SK-N-SH (cell line): ENCODE measurements around the gene ZHX3. TPM values are rescaled to one million over a fixed set of nuclear protein-coding genes. Genes with fewer than 3 reads are reported as not detected.

Experiments used
- CTCF ChIA-PET: fragments of 300-600, 350-600 bp; formaldehyde crosslinking; extraction: SDS; loops from one replicate; lab custom pipeline; 2021; lab: Yijun Ruan, JAX
- POLR2A ChIA-PET: fragments of 350-600 bp; sonication (Branson Sonifier 250); formaldehyde crosslinking; extraction: SDS; loops from one replicate; lab custom pipeline; 2020; ENCODE audit warnings: antibody characterized with exemption, inconsistent platforms; lab: Yijun Ruan, JAX
- DNase-seq: peaks from one replicate; pipeline ENCODE4 v3.0.0; 2012
- H2AFZ ChIP-seq: fragments of 200-600 bp; sonication (generic); 2 replicates; pipeline ENCODE4 v1.8.1; 2016; ENCODE audit warnings: antibody characterized with exemption, mild to moderate bottlenecking, low read depth
- H3F3A ChIP-seq: fragments of 200-600 bp; sonication (generic); replicated peaks from 2 replicates; pipeline ENCODE3; 2016; ENCODE audit warnings: antibody characterized with exemption, mild to moderate bottlenecking; ENCODE audit not compliant: insufficient read depth
- H3K27ac ChIP-seq, 2 experiments: fragments of 200-500 bp in 1 of 2; fragments of 200-600 bp in 1 of 2; sonication (Bioruptor generic) in 1 of 2; sonication (generic), shearing (Covaris generic) in 1 of 2; 2 replicates each; pipeline versions ENCODE4 v1.5.1 to v1.6.1; 2014 to 2016; ENCODE audit warnings: low read depth in 2 of 2, inconsistent platforms in 1 of 2, low read length in 1 of 2, mild to moderate bottlenecking in 1 of 2, mixed read lengths in 1 of 2
- H3K27me3 ChIP-seq: fragments of 200-600 bp; sonication (generic), shearing (Covaris generic); 2 replicates; pipeline ENCODE4 v1.6.1; 2016; ENCODE audit warnings: mixed run types; ENCODE audit not compliant: insufficient read depth
- H3K36me3 ChIP-seq, 2 experiments: fragments of 200-500 bp in 1 of 2; fragments of 200-600 bp in 1 of 2; sonication (Bioruptor generic) in 1 of 2; sonication (generic) in 1 of 2; replicated peaks in 1 of 2; 2 replicates each; pipeline versions ENCODE3 to v1.5.1; 2014 to 2016; ENCODE audit warnings: low read length in 1 of 2, mild to moderate bottlenecking in 1 of 2; ENCODE audit not compliant: insufficient read depth in 2 of 2, control insufficient read depth in 1 of 2
- H3K4me1 ChIP-seq, 2 experiments: fragments of 200-500 bp in 1 of 2; fragments of 200-600 bp in 1 of 2; sonication (Bioruptor generic) in 1 of 2; sonication (generic), shearing (Covaris generic) in 1 of 2; 2 replicates each; pipeline versions ENCODE4 v1.5.1 to v1.6.1; 2014 to 2016; ENCODE audit warnings: low read depth in 1 of 2, low read length in 1 of 2, mixed run types in 1 of 2; ENCODE audit not compliant: insufficient read depth in 2 of 2, control insufficient read depth in 1 of 2
- H3K4me2 ChIP-seq: fragments of 200-600 bp; sonication (generic), shearing (Covaris generic); 2 replicates; pipeline ENCODE4 v1.6.1; 2017; ENCODE audit warnings: mixed run types
- H3K4me3 ChIP-seq, 2 experiments: fragments of 200-500 bp in 1 of 2; fragments of 200-600 bp in 1 of 2; sonication (Bioruptor generic) in 1 of 2; sonication (generic), shearing (Covaris generic) in 1 of 2; 2 replicates each; pipeline versions ENCODE4 v1.5.1 to v1.8.1; 2014 to 2016; ENCODE audit warnings: low read depth in 2 of 2, inconsistent platforms in 1 of 2, low read length in 1 of 2, mild to moderate bottlenecking in 1 of 2, mixed read lengths in 1 of 2, moderate library complexity in 1 of 2
- H3K79me2 ChIP-seq: fragments of 200-600 bp; sonication (generic); 2 replicates; pipeline ENCODE4 v1.8.1; 2017; ENCODE audit warnings: mild to moderate bottlenecking; ENCODE audit not compliant: insufficient read depth
- H3K9ac ChIP-seq: fragments of 200-600 bp; sonication (generic); 2 replicates; pipeline ENCODE4 v1.6.1; 2017; ENCODE audit warnings: mixed run types
- H3K9me2 ChIP-seq: fragments of 200-600 bp; sonication (generic); 2 replicates; pipeline ENCODE4 v1.6.1; 2017; ENCODE audit warnings: mixed run types
- H3K9me3 ChIP-seq: fragments of 200-600 bp; sonication (generic); 2 replicates; pipeline ENCODE4 v1.6.1; 2017; ENCODE audit warnings: mixed run types, mild to moderate bottlenecking, moderate library complexity
- H4K20me1 ChIP-seq: fragments of 200-600 bp; sonication (generic); 2 replicates; pipeline ENCODE4 v1.6.1; 2017; ENCODE audit warnings: mild to moderate bottlenecking, mixed run types; ENCODE audit not compliant: insufficient read depth
- JUND ChIP-seq: IDR thresholded peaks from 2 replicates; pipeline ENCODE4 v1.4.0; 2012
- MEF2A ChIP-seq: IDR thresholded peaks from 2 replicates; pipeline ENCODE4 v1.4.0; 2012; ENCODE audit warnings: low read depth, borderline replicate concordance
- PBX3 ChIP-seq: IDR thresholded peaks from 2 replicates; pipeline ENCODE4; 2012
- POLR2AphosphoS5 ChIP-seq: IDR thresholded peaks from 2 replicates; pipeline ENCODE4 v1.6.1; 2012; ENCODE audit warnings: low read depth, low read length
- RAD21 ChIP-seq: IDR thresholded peaks from 2 replicates; pipeline ENCODE4 v1.6.1; 2012; ENCODE audit warnings: mild to moderate bottlenecking, low read length
- RFX5 ChIP-seq: IDR thresholded peaks from 2 replicates; pipeline ENCODE4 v1.6.1; 2012; ENCODE audit warnings: mild to moderate bottlenecking, improper control_type of control experiment, low read length
- RXRA ChIP-seq: IDR thresholded peaks from 2 replicates; pipeline ENCODE4 v1.4.0; 2012; ENCODE audit warnings: low read depth, mild to moderate bottlenecking, borderline replicate concordance
- TAF1 ChIP-seq: IDR thresholded peaks from 2 replicates; pipeline ENCODE4 v1.6.1; 2012; ENCODE audit warnings: low read depth, mild to moderate bottlenecking, low read length, moderate library complexity, borderline replicate concordance
- TCF12 ChIP-seq: IDR thresholded peaks from 2 replicates; pipeline ENCODE4 v1.4.0; 2012
- USF2 ChIP-seq: fragments of 150-350 bp; IDR thresholded peaks from 2 replicates; pipeline ENCODE4 v1.6.1; 2017; ENCODE audit warnings: antibody characterized with exemption, low read length, low read depth, borderline replicate concordance
- ZBTB33 ChIP-seq: IDR thresholded peaks from 2 replicates; pipeline ENCODE4 v1.4.0; 2012; ENCODE audit warnings: low read depth, borderline replicate concordance
- WGBS: methylation state at CpG from one replicate; pipeline ENCODE4 v1.1.6; 2017; ENCODE audit warnings: low lambda C conversion rate; 5-methylcytosine and 5-hydroxymethylcytosine counted together
- polyA plus RNA-seq, 3 experiments: library from polyadenylated mRNA; depleted of rRNA; stranded (reverse); fragments of >200 nt; gene quantifications; 2 replicates each; pipeline ENCODE4 v1.2.3, GENCODE V29; 2012
- TF ChIP-seq, protein P1 (sequence below): IDR thresholded peaks from 2 replicates; pipeline ENCODE4 v1.6.1; 2012; ENCODE audit warnings: mild to moderate bottlenecking, low read depth, low read length, moderate library complexity
- TF ChIP-seq, protein P2 (sequence below): fragments of 200-600 bp; sonication (generic); IDR thresholded peaks from 2 replicates; pipeline ENCODE4 v1.6.1; 2017; ENCODE audit warnings: antibody characterized with exemption, mild to moderate bottlenecking, moderate library complexity

The ZHX3 gene
- polyA plus RNA-seq, 1 of the 3 experiments (the other 2 are of a cell fraction) = 6.0 TPM

DNA sequence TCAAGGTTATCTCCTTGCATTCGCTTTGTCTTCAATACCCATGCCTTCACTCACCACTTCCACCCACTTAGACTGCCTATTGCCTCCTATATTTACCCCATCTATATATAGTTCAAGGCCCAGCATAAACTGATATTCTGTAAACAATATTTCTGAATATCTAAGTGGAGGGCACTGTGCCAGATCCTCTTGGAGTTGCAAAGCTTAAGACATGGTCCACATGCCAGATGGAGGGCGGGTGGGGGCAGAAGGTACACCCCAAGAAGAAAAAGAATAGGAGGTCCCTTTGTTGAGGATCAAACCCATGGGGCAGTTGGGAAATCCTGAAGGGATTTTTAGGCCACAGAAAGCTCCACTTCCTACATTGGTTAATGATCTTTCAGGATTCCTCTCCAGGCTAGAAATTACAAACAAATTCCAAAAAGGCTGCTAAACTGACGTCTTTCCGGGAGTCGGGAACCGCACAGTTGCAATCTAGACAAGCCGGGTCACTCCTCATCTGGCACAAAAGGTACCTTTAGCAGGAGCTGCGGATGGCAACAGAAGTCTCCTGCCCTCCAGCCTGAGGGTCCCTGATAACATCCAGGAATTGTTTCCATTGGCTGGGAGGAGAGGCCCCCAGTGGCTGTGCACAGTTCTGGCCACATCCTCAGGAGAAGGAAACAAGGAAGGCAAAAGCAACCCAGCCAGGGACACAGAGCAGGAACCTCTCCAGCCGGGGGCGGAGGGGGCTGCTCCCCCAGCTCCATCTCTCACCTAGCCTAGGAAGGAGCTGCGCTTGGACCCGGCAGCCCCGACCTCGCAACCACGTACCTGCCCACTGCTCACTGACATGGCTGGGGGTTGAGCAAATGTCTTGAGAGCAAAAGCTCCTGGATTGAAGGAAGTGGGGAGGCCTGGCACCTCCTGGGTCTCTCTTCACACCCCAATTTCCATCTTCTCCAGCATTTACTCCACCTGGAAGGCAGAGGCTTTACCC lies 17.2 kb upstream of the ZHX3 start:
- Histone ChIP-seq H3K9ac (no peak overlapping the region), H2AFZ (no peak overlapping the region), H3K27ac (no peak overlapping the region), H3K4me3 (no peak overlapping the region), H3K4me2 (no peak overlapping the region), H3K4me1 (peaks cover under 1 to 7% of the 10 kb centered on the region in 2 experiments; a peak in 2 of 4 replicates), H3K36me3 (no peaks in the 10 kb centered on the region), H3K9me3 (no peaks in the 10 kb centered on the region), H3K79me2 (no peaks in the 10 kb centered on the region), H3F3A (peaks cover 7% of the 10 kb centered on the region), H4K20me1 (no peaks in the 10 kb centered on the region), H3K27me3 (no peaks in the 10 kb centered on the region), H3K9me2 (no peaks in the 10 kb centered on the region)
- DNase-seq = peak; percentile 26
- TF ChIP-seq RXRA = no peak
- TF ChIP-seq TCF12 = no peak
- TF ChIP-seq JUND = no peak
- TF ChIP-seq POLR2AphosphoS5 = no peak
- TF ChIP-seq RFX5 = no peak
- TF ChIP-seq MEF2A = no peak
- TF ChIP-seq, protein P1, sequence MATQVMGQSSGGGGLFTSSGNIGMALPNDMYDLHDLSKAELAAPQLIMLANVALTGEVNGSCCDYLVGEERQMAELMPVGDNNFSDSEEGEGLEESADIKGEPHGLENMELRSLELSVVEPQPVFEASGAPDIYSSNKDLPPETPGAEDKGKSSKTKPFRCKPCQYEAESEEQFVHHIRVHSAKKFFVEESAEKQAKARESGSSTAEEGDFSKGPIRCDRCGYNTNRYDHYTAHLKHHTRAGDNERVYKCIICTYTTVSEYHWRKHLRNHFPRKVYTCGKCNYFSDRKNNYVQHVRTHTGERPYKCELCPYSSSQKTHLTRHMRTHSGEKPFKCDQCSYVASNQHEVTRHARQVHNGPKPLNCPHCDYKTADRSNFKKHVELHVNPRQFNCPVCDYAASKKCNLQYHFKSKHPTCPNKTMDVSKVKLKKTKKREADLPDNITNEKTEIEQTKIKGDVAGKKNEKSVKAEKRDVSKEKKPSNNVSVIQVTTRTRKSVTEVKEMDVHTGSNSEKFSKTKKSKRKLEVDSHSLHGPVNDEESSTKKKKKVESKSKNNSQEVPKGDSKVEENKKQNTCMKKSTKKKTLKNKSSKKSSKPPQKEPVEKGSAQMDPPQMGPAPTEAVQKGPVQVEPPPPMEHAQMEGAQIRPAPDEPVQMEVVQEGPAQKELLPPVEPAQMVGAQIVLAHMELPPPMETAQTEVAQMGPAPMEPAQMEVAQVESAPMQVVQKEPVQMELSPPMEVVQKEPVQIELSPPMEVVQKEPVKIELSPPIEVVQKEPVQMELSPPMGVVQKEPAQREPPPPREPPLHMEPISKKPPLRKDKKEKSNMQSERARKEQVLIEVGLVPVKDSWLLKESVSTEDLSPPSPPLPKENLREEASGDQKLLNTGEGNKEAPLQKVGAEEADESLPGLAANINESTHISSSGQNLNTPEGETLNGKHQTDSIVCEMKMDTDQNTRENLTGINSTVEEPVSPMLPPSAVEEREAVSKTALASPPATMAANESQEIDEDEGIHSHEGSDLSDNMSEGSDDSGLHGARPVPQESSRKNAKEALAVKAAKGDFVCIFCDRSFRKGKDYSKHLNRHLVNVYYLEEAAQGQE = no peak
- TF ChIP-seq, protein P2, sequence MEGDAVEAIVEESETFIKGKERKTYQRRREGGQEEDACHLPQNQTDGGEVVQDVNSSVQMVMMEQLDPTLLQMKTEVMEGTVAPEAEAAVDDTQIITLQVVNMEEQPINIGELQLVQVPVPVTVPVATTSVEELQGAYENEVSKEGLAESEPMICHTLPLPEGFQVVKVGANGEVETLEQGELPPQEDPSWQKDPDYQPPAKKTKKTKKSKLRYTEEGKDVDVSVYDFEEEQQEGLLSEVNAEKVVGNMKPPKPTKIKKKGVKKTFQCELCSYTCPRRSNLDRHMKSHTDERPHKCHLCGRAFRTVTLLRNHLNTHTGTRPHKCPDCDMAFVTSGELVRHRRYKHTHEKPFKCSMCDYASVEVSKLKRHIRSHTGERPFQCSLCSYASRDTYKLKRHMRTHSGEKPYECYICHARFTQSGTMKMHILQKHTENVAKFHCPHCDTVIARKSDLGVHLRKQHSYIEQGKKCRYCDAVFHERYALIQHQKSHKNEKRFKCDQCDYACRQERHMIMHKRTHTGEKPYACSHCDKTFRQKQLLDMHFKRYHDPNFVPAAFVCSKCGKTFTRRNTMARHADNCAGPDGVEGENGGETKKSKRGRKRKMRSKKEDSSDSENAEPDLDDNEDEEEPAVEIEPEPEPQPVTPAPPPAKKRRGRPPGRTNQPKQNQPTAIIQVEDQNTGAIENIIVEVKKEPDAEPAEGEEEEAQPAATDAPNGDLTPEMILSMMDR = no peak
- TF ChIP-seq PBX3 = no peak
- TF ChIP-seq ZBTB33 = no peak
- TF ChIP-seq TAF1 = no peak
- no peak for TF ChIP-seq RAD21
- no peak for TF ChIP-seq USF2
- POLR2A ChIA-PET = no interaction called here
- 93% methylated on average over 13 of the region's 15 CpGs for WGBS
- CTCF ChIA-PET = interaction anchor here (9.6 kb wide), 1 partner anchor 165 kb away, joined by 112 read pairs; no protein-coding TSS in a partner anchor
